A549 (cell line): Measurements from ENCODE around the gene PCOLCE2. TPM values are rescaled to one million over a fixed set of nuclear protein-coding genes. Genes with fewer than 3 reads are reported as not detected.

Source experiments
- ATAC-seq, 2 experiments: fragments of 200-7000 bp in 1 of 2; fragments of >200 bp in 1 of 2; cut with Nextera tagmentation in 1 of 2; cut with Tn5 transposase in 1 of 2; 3 replicates each; pipeline versions ENCODE4 v1.8.0 to v1.9.1; 2018 to 2020; ENCODE audit warnings: mild to moderate bottlenecking in 1 of 2, moderate library complexity in 1 of 2
- CTCF ChIA-PET: fragments of 300-600 bp; sonication (Branson Sonifier 250); formaldehyde crosslinking; extraction: SDS; loops from one replicate; lab custom pipeline; 2021; ENCODE audit warnings: antibody characterized with exemption, inconsistent platforms; lab: Yijun Ruan, JAX
- POLR2A ChIA-PET: fragments of 350-600 bp; formaldehyde crosslinking; extraction: SDS; loops from one replicate; lab custom pipeline; 2021; ENCODE audit warnings: antibody characterized with exemption, inconsistent platforms; lab: Yijun Ruan, JAX
- DNase-seq, 2 experiments: peaks; one replicate each; pipeline versions ENCODE4 v3.0.0 to v3.0.0-alpha.2; 2011 to 2016; ENCODE audit warnings: low read depth in 1 of 2, low spot score in 1 of 2
- FAIRE-seq: peaks from 2 replicates; lab custom pipeline; 2011; peaks lifted over from hg19 to GRCh38; lab: Jason Lieb, UNC
- H3K27ac ChIP-seq, 2 experiments: fragments of >200 bp; sonication (Bioruptor Twin); formaldehyde crosslinking; 3 replicates each; pipeline ENCODE4 v1.5.1; 2016 to 2017
- H3K4me1 ChIP-seq: fragments of >200 bp; sonication (Bioruptor Twin); formaldehyde crosslinking; 3 replicates; pipeline ENCODE4 v1.6.1; 2016
- H3K4me2 ChIP-seq: fragments of >200 bp; sonication (Bioruptor Twin); formaldehyde crosslinking; 3 replicates; pipeline ENCODE4 v1.6.1; 2016
- H3K4me3 ChIP-seq: fragments of >200 bp; sonication (Bioruptor Twin); formaldehyde crosslinking; 3 replicates; pipeline ENCODE4 v1.5.1; 2016
- H3K9me3 ChIP-seq: fragments of >200 bp; sonication (Bioruptor Twin); formaldehyde crosslinking; 3 replicates; pipeline ENCODE4 v1.6.1; 2016
- BHLHE40 ChIP-seq: IDR thresholded peaks from 2 replicates; pipeline ENCODE4 v1.6.1; 2012; ENCODE audit warnings: low read depth, low read length, inconsistent platforms
- CBX2 ChIP-seq: fragments of 200-600 bp; sonication (generic); IDR thresholded peaks from 2 replicates; pipeline ENCODE4 v1.6.1; 2016; ENCODE audit warnings: low read depth, mild to moderate bottlenecking, borderline replicate concordance
- CBX8 ChIP-seq: fragments of 200-600 bp; sonication (generic); IDR thresholded peaks from 2 replicates; pipeline ENCODE4 v1.6.1; 2016
- E2F6 ChIP-seq: IDR thresholded peaks from 2 replicates; pipeline ENCODE4 v1.6.1; 2012; ENCODE audit warnings: low read depth, borderline replicate concordance
- EP300 ChIP-seq, 2 experiments: fragments of >200 bp; sonication (Bioruptor Twin); formaldehyde crosslinking; IDR thresholded peaks; 2 replicates in 1 of 2; 3 replicates in 1 of 2; pipeline ENCODE4 v1.6.1; 2016 to 2017
- ESRRA ChIP-seq: fragments of 150-350 bp; IDR thresholded peaks from 2 replicates; pipeline ENCODE4 v1.6.1; 2014; ENCODE audit warnings: mild to moderate bottlenecking, low read length, borderline replicate concordance
- FOSB ChIP-seq: fragments of 250-450 bp; sonication (Bioruptor Pico); IDR thresholded peaks from 2 replicates; pipeline ENCODE4 v1.5.0; 2020; ENCODE audit warnings: mild to moderate bottlenecking, moderate library complexity
- HDAC2 ChIP-seq: fragments of 200-600 bp; sonication (generic); IDR thresholded peaks from 2 replicates; pipeline ENCODE4 v1.6.1; 2016
- KDM1A ChIP-seq: fragments of 200-600 bp; sonication (generic); IDR thresholded peaks from 2 replicates; pipeline ENCODE4 v1.6.1; 2016; ENCODE audit warnings: low read depth, mild to moderate bottlenecking
- MAZ ChIP-seq: fragments of 150-350 bp; IDR thresholded peaks from 2 replicates; pipeline ENCODE4 v1.6.1; 2014; ENCODE audit warnings: antibody characterized with exemption, low read depth, low read length, borderline replicate concordance
- NFE2L2 ChIP-seq: fragments of 150-350 bp; conservative IDR thresholded peaks from 2 replicates; pipeline ENCODE4 v1.6.1; 2014; ENCODE audit warnings: low read length
- NPAS2 ChIP-seq: fragments of 250-450 bp; sonication (Bioruptor Pico); IDR thresholded peaks from 2 replicates; pipeline ENCODE4 v1.8.0; 2022; ENCODE audit warnings: mild to moderate bottlenecking, moderate library complexity, borderline replicate concordance
- PBX3 ChIP-seq: IDR thresholded peaks from 2 replicates; pipeline ENCODE4 v1.6.1; 2012
- PHF8 ChIP-seq: fragments of 200-600 bp; sonication (generic); IDR thresholded peaks from 2 replicates; pipeline ENCODE4 v1.6.1; 2016; ENCODE audit warnings: low read depth, mild to moderate bottlenecking, antibody characterized with exemption, moderate library complexity, borderline replicate concordance
- RAD21 ChIP-seq, 2 experiments: fragments of >200 bp in 1 of 2; sonication (Bioruptor Twin) in 1 of 2; formaldehyde crosslinking in 1 of 2; IDR thresholded peaks in 1 of 2; conservative IDR thresholded peaks in 1 of 2; 2 replicates in 1 of 2; 3 replicates in 1 of 2; pipeline ENCODE4 v1.6.1; 2012 to 2018; ENCODE audit warnings: inconsistent platforms in 1 of 2
- RCOR1 ChIP-seq: fragments of 150-350 bp; IDR thresholded peaks from 2 replicates; pipeline ENCODE4 v1.6.1; 2014; ENCODE audit warnings: antibody characterized with exemption, low read length, low read depth
- REST ChIP-seq: fragments of 200-600 bp; sonication (generic); IDR thresholded peaks from 2 replicates; pipeline ENCODE4 v1.6.1; 2016; ENCODE audit warnings: antibody characterized with exemption, mild to moderate bottlenecking, moderate library complexity
- SREBF2 ChIP-seq: fragments of 450-650 bp; IDR thresholded peaks from 2 replicates; pipeline ENCODE4 v1.6.1; 2014; ENCODE audit warnings: mild to moderate bottlenecking, moderate library complexity
- ZSCAN20 ChIP-seq: fragments of 250-450 bp; sonication (Bioruptor Pico); IDR thresholded peaks from 2 replicates; pipeline ENCODE4 v1.8.0; 2022; ENCODE audit warnings: mild to moderate bottlenecking, moderate library complexity
- WGBS: methylation state at CpG from one replicate; pipeline ENCODE4 v1.1.6; 2017; ENCODE audit errors: missing lambda C conversion rate; 5-methylcytosine and 5-hydroxymethylcytosine counted together
- polyA plus RNA-seq, 4 experiments: library from polyadenylated mRNA; depleted of rRNA in 3 of 4; stranded (reverse); fragments of >200 nt; fragmentation: RNase III in 1 of 4; extraction: RNeasy Plus Mini Kit Qiagen cat#74134 plus additional on column Dnase treatment in 1 of 4; gene quantifications; 2 replicates in 3 of 4; 3 replicates in 1 of 4; pipeline ENCODE4 v1.2.3, GENCODE V29; 2011 to 2017
- TF ChIP-seq, protein P1 (sequence below): fragments of 150-350 bp; IDR thresholded peaks from 2 replicates; pipeline ENCODE4 v1.6.1; 2014; ENCODE audit warnings: low read depth, mild to moderate bottlenecking, low read length
- TF ChIP-seq, protein P2 (sequence below): fragments of 250-450 bp; sonication (Bioruptor Pico); IDR thresholded peaks from 2 replicates; pipeline ENCODE4 v1.5.0; 2020; ENCODE audit warnings: low read depth, mild to moderate bottlenecking, moderate library complexity
- TF ChIP-seq, protein P3 (sequence below): fragments of >200 bp; sonication (Bioruptor Twin); formaldehyde crosslinking; IDR thresholded peaks from 3 replicates; pipeline ENCODE4 v1.6.1; 2016

Gene PCOLCE2
- polyA plus RNA-seq, 2 of the 4 experiments (the other 2 are of a cell fraction): 41.0 to 43.9 TPM

DNA sequence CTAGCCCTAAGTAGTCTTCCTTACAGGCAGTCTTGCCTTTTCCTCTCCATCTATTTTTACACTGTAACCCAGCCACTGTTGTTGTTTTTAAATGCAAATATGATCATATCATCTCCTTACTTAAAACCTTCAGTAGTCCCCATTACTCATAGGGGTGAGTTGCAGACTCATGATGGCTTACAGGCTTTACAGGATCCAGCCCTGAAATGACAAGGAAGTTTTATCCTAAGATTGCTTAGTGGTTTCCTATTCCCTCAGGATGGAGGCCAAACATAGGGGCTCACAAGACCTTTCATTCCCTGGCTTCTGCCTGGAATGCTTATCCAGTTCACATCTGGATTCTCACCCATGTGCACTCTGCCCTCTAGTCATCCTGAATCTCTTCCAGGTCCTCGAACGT is 27.7 kb upstream of the PCOLCE2 start:
- no peaks in the 10 kb centered on the region for H3K9me3 ChIP-seq
- H3K27ac ChIP-seq: no peak overlapping the region
- no peaks in the 10 kb centered on the region for H3K4me1 ChIP-seq
- TF ChIP-seq RAD21 (conservative IDR thresholded peaks at IDR 0.05 in 1 of 2, IDR thresholded peaks at IDR 0.05 in 1 of 2) (no peak), CBX2 (no peak), REST (no peak)
- TF ChIP-seq, all 56 proteins: peak for 0
- 77% methylated on average over 2 of the region's 2 CpGs for WGBS
- Histone ChIP-seq H3K4me3 (no peak overlapping the region), H3K4me2 (no peak overlapping the region)
- DNase-seq (no peak), ATAC-seq (no peak), FAIRE-seq (no peak)
- ChIA-PET POLR2A (no interaction called here), CTCF (no interaction called here)

GRCh38 chr3:142915636-142916035 is 26.8 kb upstream of the PCOLCE2 start:
- CTCF ChIA-PET: no interaction called here
- TF ChIP-seq ZSCAN20 (CRISPR knock-in tag): no peak
- TF ChIP-seq PHF8: no peak
- TF ChIP-seq, protein P1, sequence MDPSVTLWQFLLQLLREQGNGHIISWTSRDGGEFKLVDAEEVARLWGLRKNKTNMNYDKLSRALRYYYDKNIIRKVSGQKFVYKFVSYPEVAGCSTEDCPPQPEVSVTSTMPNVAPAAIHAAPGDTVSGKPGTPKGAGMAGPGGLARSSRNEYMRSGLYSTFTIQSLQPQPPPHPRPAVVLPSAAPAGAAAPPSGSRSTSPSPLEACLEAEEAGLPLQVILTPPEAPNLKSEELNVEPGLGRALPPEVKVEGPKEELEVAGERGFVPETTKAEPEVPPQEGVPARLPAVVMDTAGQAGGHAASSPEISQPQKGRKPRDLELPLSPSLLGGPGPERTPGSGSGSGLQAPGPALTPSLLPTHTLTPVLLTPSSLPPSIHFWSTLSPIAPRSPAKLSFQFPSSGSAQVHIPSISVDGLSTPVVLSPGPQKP: no peak
- TF ChIP-seq HDAC2: no peak
- no peak overlapping the region for H3K4me2 ChIP-seq
- H3K4me3 ChIP-seq: no peak overlapping the region
- ATAC-seq (no peak), DNase-seq (no peak), FAIRE-seq (no peak)
- 67% methylated on average over 3 of the region's 3 CpGs for WGBS
- no peaks in the 10 kb centered on the region for H3K9me3 ChIP-seq
- POLR2A ChIA-PET: no interaction called here
- no peaks in the 10 kb centered on the region for H3K4me1 ChIP-seq
- no peak overlapping the region for H3K27ac ChIP-seq

GRCh38 chr3:142914286-142914811 is 25.5 kb upstream of the PCOLCE2 start:
- FAIRE-seq (no peak), ATAC-seq (no peak), DNase-seq (no peak)
- Histone ChIP-seq H3K4me3 (no peak overlapping the region), H3K4me2 (no peak overlapping the region), H3K27ac (no peak overlapping the region), H3K9me3 (no peaks in the 10 kb centered on the region), H3K4me1 (no peaks in the 10 kb centered on the region)
- ChIA-PET CTCF (interaction anchor here (1.1 to 1.5 kb wide), 2 partner anchors 31 to 86 kb away, joined by 3 to 4 read pairs; no protein-coding TSS in a partner anchor), POLR2A (no interaction called here)
- 22% methylated on average over 3 of the region's 3 CpGs for WGBS
- TF ChIP-seq EP300 (IDR thresholded peaks at IDR 0.05) (no peak), PHF8 (no peak), BHLHE40 (no peak), ESRRA (no peak), RCOR1 (no peak), NFE2L2 (no peak)
- TF ChIP-seq, protein P2, sequence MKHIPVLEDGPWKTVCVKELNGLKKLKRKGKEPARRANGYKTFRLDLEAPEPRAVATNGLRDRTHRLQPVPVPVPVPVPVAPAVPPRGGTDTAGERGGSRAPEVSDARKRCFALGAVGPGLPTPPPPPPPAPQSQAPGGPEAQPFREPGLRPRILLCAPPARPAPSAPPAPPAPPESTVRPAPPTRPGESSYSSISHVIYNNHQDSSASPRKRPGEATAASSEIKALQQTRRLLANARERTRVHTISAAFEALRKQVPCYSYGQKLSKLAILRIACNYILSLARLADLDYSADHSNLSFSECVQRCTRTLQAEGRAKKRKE (CRISPR knock-in tag): no peak

- POLR2A ChIA-PET: no interaction called here
- TF ChIP-seq, protein P3, sequence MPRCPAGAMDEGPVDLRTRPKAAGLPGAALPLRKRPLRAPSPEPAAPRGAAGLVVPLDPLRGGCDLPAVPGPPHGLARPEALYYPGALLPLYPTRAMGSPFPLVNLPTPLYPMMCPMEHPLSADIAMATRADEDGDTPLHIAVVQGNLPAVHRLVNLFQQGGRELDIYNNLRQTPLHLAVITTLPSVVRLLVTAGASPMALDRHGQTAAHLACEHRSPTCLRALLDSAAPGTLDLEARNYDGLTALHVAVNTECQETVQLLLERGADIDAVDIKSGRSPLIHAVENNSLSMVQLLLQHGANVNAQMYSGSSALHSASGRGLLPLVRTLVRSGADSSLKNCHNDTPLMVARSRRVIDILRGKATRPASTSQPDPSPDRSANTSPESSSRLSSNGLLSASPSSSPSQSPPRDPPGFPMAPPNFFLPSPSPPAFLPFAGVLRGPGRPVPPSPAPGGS: no peak
- no peak for TF ChIP-seq E2F6
- no peak for TF ChIP-seq PBX3
- no peak for TF ChIP-seq SREBF2
- no peak for TF ChIP-seq KDM1A
- no peak for TF ChIP-seq FOSB
- TF ChIP-seq NPAS2 (CRISPR knock-in tag): no peak
- TF ChIP-seq CBX8: no peak
- no peak for TF ChIP-seq MAZ
Observed at GRCh38 chr3:142913432-142913831, 24.5 kb upstream of the PCOLCE2 start.

More at GRCh38 chr3:142913432-142913831, 24.5 kb upstream of the PCOLCE2 start:
- no peak overlapping the region for H3K4me3 ChIP-seq
- H3K4me1 ChIP-seq: no peaks in the 10 kb centered on the region
- 92% methylated on average over 1 of the region's 1 CpG for WGBS
- H3K9me3 ChIP-seq: no peaks in the 10 kb centered on the region
- ATAC-seq (no peak), DNase-seq (no peak), FAIRE-seq (no peak)
- no peak overlapping the region for H3K27ac ChIP-seq
- H3K4me2 ChIP-seq: no peak overlapping the region
- CTCF ChIA-PET: interaction anchor here (1.1 to 1.5 kb wide), 2 partner anchors 30 to 85 kb away, joined by 3 to 4 read pairs; no protein-coding TSS in a partner anchor
